ENCODE results near the gene GRK5. TPM values are rescaled to one million over a fixed set of nuclear protein-coding genes. Genes with fewer than 3 reads are reported as not detected.

GRK5 gene
- 35.9 and 60.3 TPM in 2 replicates for total RNA-seq

DNA sequence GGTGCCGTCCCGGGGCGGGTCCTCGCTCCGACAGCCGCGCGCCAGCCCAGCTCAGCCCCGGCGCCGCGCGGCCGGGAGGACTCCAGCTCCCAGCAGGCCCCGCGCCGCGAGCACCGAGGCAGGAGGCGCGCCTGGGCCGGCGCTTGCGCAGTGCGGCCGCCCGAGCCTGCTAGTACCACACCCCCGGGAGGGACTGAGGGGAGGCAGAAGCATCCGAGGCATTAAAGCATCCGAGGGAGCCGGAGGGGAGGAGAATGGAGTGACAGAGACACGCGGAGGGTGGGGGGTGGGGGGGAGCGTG, at the start of gene GRK5:
GRK5 (plus strand) TSS at position 206 of the 301 bp plus-strand sequence. CDS start 347 bp downstream, outside the sequence.

DNA sequence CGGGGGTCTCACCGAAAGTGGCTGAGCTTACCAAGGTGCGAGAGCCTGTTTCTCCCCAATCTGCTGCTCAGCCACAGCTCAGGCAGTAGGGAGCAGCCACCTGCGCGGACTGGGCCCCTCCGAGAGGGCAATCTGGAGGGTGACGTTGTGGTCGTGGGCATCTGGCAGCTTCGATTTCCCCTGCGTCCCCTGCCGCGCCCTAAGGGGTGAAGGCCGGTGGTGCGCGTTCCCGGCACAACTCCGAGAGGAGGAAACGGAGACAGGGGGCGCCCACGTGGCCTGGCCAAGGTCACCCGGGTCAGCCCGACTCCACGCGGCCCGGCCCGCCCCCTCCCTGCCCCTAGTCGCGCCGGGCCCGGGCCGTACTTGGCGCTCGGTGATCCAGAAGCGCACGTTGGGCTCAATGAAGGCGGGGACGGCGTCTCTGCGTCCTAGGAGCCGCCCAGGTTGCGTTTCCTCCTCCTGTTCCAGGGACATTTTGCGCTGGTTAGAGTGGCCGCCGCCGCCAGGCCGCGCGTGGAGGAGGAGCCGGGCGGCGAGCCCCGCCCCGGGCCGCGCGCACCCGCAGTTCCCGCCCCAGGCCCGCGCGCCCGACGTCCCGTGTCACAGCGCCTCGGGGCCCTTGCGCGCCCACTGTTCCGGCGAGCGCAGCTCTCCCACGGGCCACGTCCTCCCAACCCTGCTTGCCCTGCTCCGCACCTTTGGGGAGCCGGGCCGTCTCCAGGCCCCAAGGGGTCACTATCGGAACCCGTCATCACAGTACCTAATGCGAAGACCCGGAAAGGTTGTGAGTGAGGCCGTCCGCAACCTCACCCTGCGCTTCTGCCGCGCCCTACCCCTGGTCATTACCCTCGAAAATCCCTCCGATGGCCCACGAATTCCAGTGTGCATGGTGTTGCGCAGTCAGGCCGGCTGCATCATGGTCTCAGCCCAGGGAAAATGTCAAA, 41.9 kb upstream of the GRK5 start, which contains the start of gene SFXN4:
SFXN4 (minus strand) TSS at position 544 of the 947 bp plus-strand sequence; CDS start at position 477, 67 bp downstream.

DNA sequence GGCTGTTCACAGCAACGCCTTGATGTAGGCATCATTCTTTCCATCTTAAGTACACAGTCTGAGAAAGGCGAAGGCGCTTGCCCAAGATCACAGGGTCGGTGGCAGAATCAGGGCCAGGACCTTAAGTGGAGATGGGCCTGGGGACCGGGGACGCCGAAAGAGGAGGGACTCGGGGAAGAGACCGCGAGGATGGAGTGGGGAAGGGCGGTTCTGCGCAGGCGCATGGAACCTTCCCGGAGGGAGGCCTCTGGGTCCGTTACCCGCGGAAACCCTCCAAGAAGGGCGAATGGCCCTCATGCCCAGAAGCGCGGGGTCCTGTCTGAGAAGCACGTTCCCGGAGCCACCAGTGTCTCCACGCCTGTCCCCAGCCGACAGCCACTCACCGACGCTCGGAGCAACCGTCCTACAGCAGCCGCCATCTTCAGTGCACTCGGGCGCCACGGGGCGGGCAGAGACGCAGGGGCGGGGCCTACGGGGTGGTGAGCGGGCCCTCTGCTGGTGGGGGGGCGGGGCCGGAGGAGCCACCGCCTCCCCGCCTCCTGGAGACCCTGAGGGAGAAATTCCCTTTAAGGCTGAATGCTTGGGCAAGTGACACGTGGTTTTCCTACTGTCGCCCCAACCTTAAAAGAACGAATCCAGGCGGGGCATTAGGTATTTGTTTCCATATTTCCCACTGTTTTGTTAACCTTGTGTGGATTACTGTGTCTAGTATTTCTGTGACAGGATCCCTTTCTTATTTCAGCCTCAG, 28.8 kb upstream of the GRK5 start, which contains the start of gene PRDX3:
PRDX3 (minus strand) TSS at position 441 of the 748 bp plus-strand sequence; CDS start at position 419, 22 bp downstream.

Other genes with a start within 250 kb of the GRK5 start
- 0.99 and 1.5 TPM in 2 replicates for gene NANOS1, start 177.9 kb upstream of the GRK5 start, total RNA-seq
- gene EIF3A, start 126.8 kb upstream of the GRK5 start, total RNA-seq, result 125 and 140 TPM in 2 replicates
- gene DENND10, start 103.5 kb upstream of the GRK5 start, total RNA-seq, result 69.5 and 74.1 TPM in 2 replicates
- 8.5 and 10.8 TPM in 2 replicates for gene SFXN4, start 41.9 kb upstream of the GRK5 start, total RNA-seq
- 181 and 187 TPM in 2 replicates for gene PRDX3, start 28.8 kb upstream of the GRK5 start, total RNA-seq